NOMO-1 (cell line): ENCODE measurements around the gene FOXP1.

Source experiments
- DNase-seq, 2 experiments: peaks; one replicate each; lab custom pipeline; 2025; ENCODE audit not compliant: unreplicated experiment in 2 of 2; lab: John Stamatoyannopoulos, UW

FOXP1 gene

GRCh38 chr3:71583566-71584393, at the start of gene FOXP1:
Gene FOXP1 (minus strand): TSS chr3:71583728. CDS start chr3:71198381, 385,347 bp downstream.
- peak; percentile 49 to 71 for DNase-seq

DNA sequence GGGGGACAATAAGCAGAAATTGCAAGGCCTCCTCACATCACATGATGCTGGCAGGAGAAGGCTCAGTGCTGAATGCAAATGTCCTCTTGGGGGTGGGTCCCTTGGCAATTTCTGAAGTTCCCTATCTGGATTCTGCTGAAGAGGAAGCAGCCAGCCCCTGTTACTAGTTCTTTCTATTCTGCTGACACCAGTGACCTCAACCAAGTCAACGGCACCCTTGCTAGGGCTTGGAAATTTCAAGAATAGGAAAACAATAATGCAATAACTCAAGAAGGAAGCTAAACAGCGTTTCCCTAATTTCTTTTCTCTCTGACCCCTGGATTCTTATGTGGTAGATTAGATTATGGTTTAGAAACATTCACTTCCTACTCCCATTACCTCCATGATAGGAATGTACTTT, 46.2 kb upstream of the FOXP1 start:
- peak; percentile 57 to 72 for DNase-seq

GRCh38 chr3:71629289-71629688, 45.8 kb upstream of the FOXP1 start:
- DNase-seq, result no peak

DNA sequence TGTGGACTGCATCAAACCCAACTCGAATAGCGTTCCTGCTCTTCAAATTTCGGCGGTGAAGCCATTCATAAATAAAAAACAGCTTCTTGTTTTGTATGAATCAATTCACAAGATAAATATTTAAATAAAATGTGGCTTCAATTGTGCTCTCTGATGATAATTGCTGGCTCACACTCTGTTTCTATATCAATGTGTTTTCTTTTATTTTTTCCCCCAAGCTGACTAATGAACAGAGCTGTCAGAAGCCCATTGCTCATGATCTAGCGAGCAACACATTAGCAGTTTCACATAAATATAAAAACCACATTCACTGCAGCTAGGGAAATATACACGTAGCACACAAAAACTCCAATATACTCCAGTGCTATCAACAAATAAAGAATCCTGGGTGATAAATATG, 45.0 kb upstream of the FOXP1 start:
- no peak for DNase-seq

GRCh38 chr3:71625676-71626075, 42.1 kb upstream of the FOXP1 start:
- no peak for DNase-seq

- no peak for DNase-seq
These were observed 38.5 kb upstream of the FOXP1 start for GRCh38 chr3:71621825-71622537.

GRCh38 chr3:71618538-71618937, 35.0 kb upstream of the FOXP1 start:
- DNase-seq, result no peak

- no peak for DNase-seq
These were observed 33.1 kb upstream of the FOXP1 start for GRCh38 chr3:71616571-71617021.

- DNase-seq, result no peak
These were observed 31.3 kb upstream of the FOXP1 start for GRCh38 chr3:71614869-71615268.

- no peak for DNase-seq
These were observed 30.9 kb upstream of the FOXP1 start for GRCh38 chr3:71614426-71614825.

DNA sequence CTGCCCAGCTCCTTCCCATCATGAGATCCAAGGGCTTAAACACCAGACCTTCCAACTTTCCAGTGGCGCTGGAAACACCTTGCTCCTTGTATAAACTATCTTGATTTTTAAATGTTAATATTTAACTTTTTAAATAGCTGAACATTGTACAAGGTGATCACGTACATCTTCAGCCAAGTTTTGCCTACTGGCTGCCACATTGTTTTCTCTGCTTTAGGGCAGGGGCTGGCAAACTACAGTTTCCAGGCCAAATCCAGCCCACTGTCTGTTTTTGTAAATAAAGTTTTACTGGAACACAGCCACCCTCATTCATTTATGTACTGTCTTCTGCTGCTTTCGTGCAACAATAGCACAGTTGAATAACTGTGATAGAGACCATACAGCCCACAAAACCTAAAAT, 27.6 kb upstream of the FOXP1 start:
- DNase-seq, result no peak

GRCh38 chr3:71607364-71607763, 23.8 kb upstream of the FOXP1 start:
- DNase-seq, result no peak

- no peak for DNase-seq
These were observed 23.1 kb upstream of the FOXP1 start for GRCh38 chr3:71606582-71606981.

- no peak for DNase-seq
These were observed 18.7 kb upstream of the FOXP1 start for GRCh38 chr3:71602256-71602655.

- DNase-seq, result no peak
These were observed 18.3 kb upstream of the FOXP1 start for GRCh38 chr3:71601811-71602210.

DNA sequence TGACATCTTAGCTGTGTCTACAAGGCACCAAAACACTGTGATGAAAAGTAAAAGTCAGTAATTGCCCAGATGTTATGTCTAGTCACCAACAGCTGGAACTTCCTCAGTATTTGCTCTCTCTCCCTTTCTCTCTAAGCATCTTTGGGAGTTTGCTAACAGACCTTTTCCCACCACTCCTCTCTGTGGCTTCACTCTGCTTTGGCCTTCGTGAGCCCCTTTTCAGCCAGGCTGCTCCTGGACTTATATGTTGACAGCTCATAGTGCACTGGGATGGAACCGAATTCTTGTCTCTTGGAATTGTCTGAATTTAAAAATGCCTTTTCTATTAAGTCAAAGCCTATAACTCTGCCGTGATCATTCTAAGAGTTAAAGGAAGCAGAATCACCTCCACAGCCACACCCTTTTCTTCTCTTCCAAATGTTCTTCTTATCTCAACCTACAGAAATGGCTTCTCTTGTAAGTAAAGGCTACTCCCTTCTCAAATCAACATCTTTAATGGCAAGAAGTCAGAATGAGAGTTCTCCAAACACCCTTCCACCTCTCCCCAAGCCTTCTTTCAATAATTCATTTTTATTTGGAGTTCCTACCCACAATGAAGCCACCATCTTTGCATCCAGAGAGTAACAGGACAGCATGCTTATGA, 17.2 kb upstream of the FOXP1 start:
- DNase-seq, result no peak

DNA sequence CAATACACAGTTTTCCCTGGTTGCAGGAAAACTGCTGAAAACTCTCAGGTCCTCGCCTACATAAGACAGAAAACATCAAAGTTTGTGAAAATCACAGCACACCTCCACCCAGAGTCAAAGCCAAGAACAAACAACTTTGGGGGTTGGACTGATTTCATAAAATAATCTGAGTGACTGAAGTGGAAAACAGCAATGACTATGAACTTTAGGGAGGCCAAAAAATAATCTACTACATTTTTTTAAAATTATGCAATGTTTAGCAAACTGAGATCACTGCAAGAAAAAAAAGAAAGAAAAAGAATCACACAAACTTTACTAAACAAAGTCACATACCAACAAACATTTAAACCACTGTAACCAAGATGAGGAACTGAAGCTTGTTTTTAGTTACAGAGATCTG, 15.9 kb upstream of the FOXP1 start:
- no peak for DNase-seq

GRCh38 chr3:71598292-71598691, 14.8 kb upstream of the FOXP1 start:
- no peak for DNase-seq

DNA sequence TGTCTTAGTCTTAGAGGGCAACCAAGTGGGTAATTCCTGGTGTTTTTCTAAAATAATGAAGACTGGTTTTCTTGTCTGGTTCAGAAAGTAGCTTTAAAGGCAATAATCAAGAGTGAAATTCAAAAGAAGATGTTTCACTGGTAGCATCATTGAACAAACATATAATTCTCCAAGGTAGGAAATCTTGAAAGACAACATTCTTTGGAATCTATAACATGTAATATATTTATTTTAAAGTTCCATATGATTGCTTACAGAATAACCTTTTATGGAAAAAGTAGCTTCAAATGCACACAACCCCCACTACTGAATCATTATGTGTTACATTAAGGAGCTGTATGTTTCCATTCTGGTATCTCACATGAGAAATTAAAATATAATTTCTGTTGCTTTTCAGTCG, 13.8 kb upstream of the FOXP1 start:
- no peak for DNase-seq

GRCh38 chr3:71593106-71593505, 9.6 kb upstream of the FOXP1 start:
- DNase-seq, result no peak

GRCh38 chr3:71591101-71591500, 7.6 kb upstream of the FOXP1 start:
- DNase-seq, result no peak

- no peak for DNase-seq
These were observed 5.6 kb upstream of the FOXP1 start for GRCh38 chr3:71589132-71589531.
